SK-N-SH treated with all-trans-retinoic acid at 6 μM for 48 hours (cell line): ENCODE data around the gene RRM2.

Experiments used
- ARNTL ChIP-seq: fragments of 450-650 bp; formaldehyde crosslinking; IDR thresholded peaks from 2 replicates; pipeline ENCODE4 v1.5.0; 2020; ENCODE audit warnings: low read depth, mild to moderate bottlenecking, moderate library complexity, borderline replicate concordance
- CREB5 ChIP-seq: fragments of 250-450 bp; sonication (Bioruptor Pico); IDR thresholded peaks from 2 replicates; pipeline ENCODE4 v1.5.1; 2020; ENCODE audit warnings: low read depth, mild to moderate bottlenecking, moderate library complexity
- CSRNP3 ChIP-seq: fragments of 250-450 bp; sonication (Bioruptor Pico); IDR thresholded peaks from 2 replicates; pipeline ENCODE4 v1.5.1; 2021; ENCODE audit warnings: mild to moderate bottlenecking, moderate library complexity
- GLIS3 ChIP-seq: fragments of 250-450 bp; sonication (Bioruptor Pico); IDR thresholded peaks from 2 replicates; pipeline ENCODE4 v1.5.0; 2020; ENCODE audit warnings: mild to moderate bottlenecking, moderate library complexity
- PATZ1 ChIP-seq: fragments of 250-450 bp; sonication (Bioruptor Pico); IDR thresholded peaks from 2 replicates; pipeline ENCODE4 v1.8.0; 2020; ENCODE audit warnings: mild to moderate bottlenecking, moderate library complexity, borderline replicate concordance
- ZC3H10 ChIP-seq: fragments of 250-450 bp; sonication (Bioruptor Pico); IDR thresholded peaks from 2 replicates; pipeline ENCODE4 v1.5.1; 2021; ENCODE audit warnings: mild to moderate bottlenecking, moderate library complexity
- ZFP3 ChIP-seq: fragments of 250-450 bp; sonication (Bioruptor Pico); IDR thresholded peaks from 2 replicates; pipeline ENCODE4 v1.5.0; 2020; ENCODE audit warnings: mild to moderate bottlenecking, moderate library complexity
- ZFP30 ChIP-seq: fragments of 450-650 bp; formaldehyde crosslinking; IDR thresholded peaks from 2 replicates; pipeline ENCODE4 v1.5.0; 2022; ENCODE audit warnings: mild to moderate bottlenecking, moderate library complexity

- TF ChIP-seq ZFP3 (CRISPR knock-in tag) (no peak), ZFP30 (CRISPR knock-in tag) (no peak), GLIS3 (no peak), PATZ1 (no peak), ZC3H10 (CRISPR knock-in tag) (no peak), CREB5 (no peak), CSRNP3 (CRISPR knock-in tag) (no peak), ARNTL (CRISPR knock-in tag) (no peak)
Measured at GRCh38 chr2:10080536-10081304, 41.8 kb upstream of the RRM2 start.
